Left renal cortex interstitium (tissue), 4 donors: ENCODE data around the gene CD79A. TPM values are rescaled to one million over a fixed set of nuclear protein-coding genes. Genes with fewer than 3 reads are reported as not detected.
"Not testable (repeated sequence)": the region's sequence is repeated elsewhere in the genome, so short reads cannot be mapped to it uniquely, and the experiment has no call there.

Source experiments
- DNase-seq, 4 donors: peaks; one replicate each; pipeline ENCODE4 v3.0.0-alpha.2; 2013; ENCODE audit warnings: low read depth in 4 of 4, low spot score in 2 of 4, missing footprints in 1 of 4
- polyA plus RNA-seq, 4 donors: library from polyadenylated mRNA; unstranded; fragments of 120-200 nt; gene quantifications; one replicate each; pipeline ENCODE4 v1.2.1, GENCODE V29; 2013; ENCODE audit not compliant: insufficient read length in 4 of 4

The CD79A gene
- polyA plus RNA-seq, 4 donors: 0.49 to 0.93 (median 0.82) TPM

GRCh38 chr19:41904118-41904870 is 27.2 kb downstream of the CD79A start:
- no peak for DNase-seq

GRCh38 chr19:41905273-41906002 is 28.4 kb downstream of the CD79A start:
- no peak for DNase-seq

- DNase-seq: no peak
Measured at GRCh38 chr19:41906271-41906670, 29.2 kb downstream of the CD79A start.

- no peak for DNase-seq
Measured at GRCh38 chr19:41906916-41907680, 30.0 kb downstream of the CD79A start.

DNA sequence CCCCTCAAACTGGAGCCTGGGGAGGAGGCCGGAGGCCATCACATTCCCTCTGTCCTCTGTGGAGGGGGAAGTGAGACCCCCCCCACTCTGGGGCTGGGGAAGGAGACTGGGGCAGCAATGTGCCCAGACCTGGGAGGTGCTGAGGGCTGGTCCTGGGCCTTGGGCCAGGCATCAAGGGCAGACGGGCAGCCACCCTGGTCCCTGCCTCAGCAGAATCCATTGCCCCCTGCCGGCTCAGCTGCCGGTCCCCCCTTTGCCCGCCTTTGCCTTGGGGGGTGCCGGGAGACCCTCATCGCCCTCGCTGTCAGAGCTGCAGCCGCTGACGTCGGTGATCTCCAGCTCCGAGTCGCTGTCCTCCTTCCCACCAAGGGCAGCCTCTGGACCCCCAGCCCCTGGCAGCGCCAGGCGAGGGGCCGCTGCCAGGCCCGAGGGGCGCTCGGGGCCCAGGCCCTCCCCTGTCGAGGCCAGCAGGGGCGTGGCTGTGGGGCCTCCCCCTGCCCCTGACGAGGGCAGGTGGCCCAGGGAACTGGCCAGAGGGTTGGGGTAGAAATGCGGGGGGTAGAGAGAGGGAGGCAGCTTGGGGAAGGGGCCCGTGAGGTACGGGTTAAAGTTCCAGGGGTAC is 31.0 kb downstream of the CD79A start:
- no peak for DNase-seq

DNA sequence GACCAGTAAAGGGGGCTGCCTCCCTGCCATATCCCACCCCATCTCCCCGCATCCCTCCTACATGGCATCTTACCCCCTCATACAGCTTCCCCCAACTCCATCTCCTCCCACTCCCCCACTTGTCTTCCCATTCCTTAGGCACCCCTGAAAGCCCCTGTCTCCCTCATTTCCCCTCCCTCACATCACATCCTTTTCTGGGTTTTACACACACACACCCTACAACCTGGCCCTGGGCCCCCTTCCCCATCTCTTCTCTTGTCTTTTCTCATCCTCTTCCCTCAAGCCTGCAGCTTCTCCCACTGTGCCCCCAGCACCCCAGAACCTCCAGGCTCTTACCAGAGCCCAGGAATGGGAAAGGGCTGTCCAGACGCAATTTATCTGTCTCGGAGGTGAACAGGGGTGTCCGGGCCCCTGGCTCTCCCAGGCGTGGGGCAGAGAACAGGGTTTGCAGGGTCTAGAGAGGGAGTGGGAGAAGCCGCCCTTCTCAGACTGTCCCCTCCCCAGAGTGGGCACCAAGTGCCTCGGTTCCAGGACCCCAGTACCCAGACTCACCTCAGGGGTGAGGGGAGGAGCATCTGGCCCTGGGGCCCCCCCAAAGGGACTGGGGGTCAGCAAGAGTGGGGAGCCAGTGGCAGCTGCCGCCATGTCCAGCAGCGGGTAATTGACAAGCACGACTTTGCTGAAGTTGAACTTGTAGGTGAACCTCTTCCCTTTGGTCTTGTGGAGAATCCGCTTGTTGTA is 31.8 kb downstream of the CD79A start:
- DNase-seq: no peak

DNA sequence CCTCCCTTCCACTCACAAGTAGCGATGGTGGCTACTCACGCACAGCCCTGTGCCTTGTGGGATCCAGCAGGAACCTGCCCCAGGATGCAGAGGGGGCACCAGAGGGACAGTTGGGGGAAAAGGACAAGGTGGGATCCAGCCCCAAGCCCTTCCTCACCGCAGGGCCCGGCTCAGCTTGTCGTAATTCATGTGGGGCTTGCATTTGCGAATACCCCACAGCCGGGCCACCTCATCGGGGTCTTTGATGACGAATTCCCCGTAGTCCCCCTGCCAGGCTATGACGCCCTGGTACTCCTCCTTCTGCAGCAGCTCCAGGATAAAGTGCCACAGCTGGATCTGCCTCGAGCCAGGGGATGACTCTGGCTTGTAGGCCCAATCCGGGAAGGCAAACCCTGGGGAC is 32.6 kb downstream of the CD79A start:
- no peak for DNase-seq

GRCh38 chr19:41910240-41910991 is 33.3 kb downstream of the CD79A start:
- no peak for DNase-seq

- no peak for DNase-seq
Measured at GRCh38 chr19:41910992-41911888, 34.2 kb downstream of the CD79A start.

DNA sequence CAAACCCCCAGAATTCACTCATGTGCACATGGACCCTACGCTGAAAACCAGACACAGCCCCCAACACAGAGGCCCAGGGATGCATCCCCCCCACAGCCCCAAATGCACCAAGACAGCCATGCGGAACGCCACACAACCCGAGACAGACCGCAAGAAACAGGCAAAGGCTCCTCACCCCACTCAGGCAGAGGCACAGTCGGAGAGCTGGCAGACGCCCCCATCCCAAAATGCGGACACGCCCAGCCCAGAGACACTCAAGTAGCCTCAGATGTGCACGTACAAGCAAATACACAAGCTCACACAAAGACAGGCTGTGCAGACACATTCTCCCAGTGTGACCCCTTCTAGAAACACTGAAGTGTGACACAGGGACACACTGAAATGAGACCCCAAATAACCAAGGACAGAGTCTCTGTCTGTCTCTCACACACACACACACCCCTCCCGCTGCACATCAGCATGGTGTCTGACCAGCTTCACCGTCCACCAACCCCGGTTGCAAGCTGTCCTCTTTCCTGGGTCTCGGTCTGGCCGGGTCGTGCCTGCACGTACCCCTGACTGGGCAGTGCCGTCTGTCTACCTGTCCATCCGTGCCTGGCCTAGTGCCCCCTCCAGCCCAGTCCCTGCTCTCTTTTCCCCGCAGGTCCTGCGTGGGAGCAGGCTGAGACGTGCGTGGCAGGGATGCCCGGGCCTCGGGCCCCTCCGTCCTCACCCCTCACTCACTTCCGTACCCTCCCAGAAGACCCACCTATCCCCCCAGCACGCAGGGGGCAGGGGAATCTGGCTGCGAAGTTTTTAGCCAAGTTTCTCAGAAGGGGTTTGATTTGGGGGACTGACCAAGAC is 35.0 kb downstream of the CD79A start:
- no peak for DNase-seq

DNA sequence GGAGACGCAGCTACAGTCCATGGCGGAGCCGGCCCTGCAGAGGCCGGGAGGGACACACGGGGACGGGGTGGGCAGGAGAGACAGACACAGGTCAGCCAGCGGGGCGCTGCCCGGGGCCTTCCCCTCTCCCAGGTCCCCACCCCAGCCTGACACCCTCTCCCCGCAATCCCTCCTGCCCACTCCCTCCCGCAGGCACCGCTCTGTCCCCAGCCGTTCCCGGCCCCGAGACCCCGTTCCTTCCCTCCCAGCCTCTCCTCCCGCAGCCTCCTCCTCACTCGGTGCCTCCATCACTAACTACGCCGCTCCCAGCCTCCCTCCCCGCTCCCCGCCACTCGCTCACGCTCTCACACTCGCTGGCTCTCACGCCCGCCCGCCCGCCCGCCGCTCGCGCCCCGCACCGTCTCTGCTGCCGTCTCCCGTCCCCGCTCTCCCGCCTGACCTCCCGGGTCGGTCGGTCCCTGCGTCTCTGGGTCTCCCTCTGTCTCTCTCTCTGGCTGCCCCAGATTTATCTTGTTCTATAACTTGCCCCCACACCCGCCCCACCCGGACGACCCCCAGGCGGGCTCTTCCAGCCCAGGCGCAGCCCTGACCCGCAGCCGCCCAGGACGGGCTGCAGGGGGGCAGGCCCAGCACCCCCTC is 35.9 kb downstream of the CD79A start:
- no peak for DNase-seq

DNA sequence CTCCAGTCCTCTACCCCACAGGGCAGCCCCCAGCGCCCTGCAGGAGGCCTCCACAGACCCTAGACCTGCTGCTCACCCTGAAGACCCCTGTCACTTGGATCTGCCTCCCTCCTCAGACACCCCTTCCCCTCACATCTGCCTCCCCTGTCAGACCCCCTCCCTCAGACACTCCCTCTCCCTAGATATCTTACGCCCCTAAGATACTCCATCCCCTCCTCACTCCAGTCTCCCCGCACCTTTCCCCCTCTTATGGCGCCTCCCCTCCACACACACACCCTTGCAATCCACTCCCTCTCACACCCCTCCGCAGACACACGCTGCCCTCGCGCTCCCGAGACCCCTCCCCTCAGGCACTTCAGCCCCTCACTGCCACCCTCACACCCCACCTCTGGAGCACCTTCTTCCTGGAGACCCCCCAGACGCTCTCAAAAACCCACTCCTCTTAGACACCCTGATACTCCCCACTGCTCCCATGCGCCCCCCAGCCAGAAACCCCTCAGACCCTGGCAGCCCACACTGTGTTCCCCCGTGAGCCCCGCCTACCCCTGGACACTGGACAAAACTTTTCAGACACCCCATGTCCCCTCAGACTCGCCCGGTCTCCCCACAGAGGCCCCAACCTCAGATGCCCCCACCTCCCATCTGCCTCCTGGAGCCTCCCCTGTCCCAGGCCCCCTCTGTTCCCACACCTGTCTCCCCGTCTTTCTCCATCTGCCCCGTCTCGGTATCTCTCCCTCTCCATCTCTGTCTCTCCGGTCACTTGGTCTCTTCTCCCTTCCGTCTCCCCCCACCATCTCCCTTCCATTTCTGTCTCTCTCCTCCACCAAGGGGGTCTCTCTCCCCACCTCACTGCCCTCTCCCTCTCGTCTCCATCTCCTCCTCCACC is 36.7 kb downstream of the CD79A start:
- no peak for DNase-seq

GRCh38 chr19:41914424-41914834 is 37.4 kb downstream of the CD79A start:
- DNase-seq: not testable (repeated sequence)

- DNase-seq: no peak
Measured at GRCh38 chr19:41915021-41915775, 38.1 kb downstream of the CD79A start.

DNA sequence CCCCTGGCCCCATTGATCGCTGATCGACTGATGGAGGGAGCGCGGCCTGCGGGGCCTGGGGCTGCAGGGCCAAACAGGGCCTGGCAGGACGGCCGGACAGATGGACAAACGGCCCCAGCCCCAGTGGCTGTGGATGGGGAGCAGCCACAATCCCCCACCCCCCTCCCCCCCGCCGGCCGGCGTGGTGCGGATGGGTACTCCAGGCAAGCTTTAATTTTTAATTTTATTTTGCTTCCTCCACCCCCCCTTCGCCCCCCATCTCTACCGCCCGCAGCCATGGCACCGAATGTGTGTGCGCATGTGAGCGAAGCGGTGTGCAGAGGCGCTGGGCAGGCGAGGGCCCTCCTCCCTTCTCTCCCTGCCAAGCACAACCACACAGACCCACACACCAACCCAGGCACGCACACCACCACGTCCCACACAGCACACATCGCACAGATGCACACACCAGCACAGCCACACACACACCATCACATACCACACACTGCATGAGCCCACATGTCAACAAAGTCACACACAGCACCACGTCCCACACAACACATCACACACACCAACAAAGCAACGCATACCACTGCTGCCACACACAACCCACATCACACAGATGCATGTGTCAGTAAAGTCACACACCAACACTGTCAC is 38.8 kb downstream of the CD79A start:
- DNase-seq: no peak
